HUES6 (cell line): Measurements from ENCODE around the gene CD84.

ENCODE experiments used
- H3K27ac ChIP-seq: 2 replicates; pipeline ENCODE4 v1.7.0; 2013; ENCODE audit warnings: low read depth, mild to moderate bottlenecking, low read length, inconsistent platforms
- H3K27me3 ChIP-seq: 2 replicates; pipeline ENCODE4 v1.6.1; 2013; ENCODE audit warnings: low read length; ENCODE audit not compliant: control insufficient read depth, insufficient read depth
- H3K36me3 ChIP-seq: 2 replicates; pipeline ENCODE4 v1.6.1; 2013; ENCODE audit warnings: low read length; ENCODE audit not compliant: control insufficient read depth, insufficient read depth
- H3K4me1 ChIP-seq: 2 replicates; pipeline ENCODE4 v1.6.1; 2013; ENCODE audit warnings: low read length; ENCODE audit not compliant: control insufficient read depth, insufficient read depth
- H3K4me3 ChIP-seq: 2 replicates; pipeline ENCODE4 v1.5.1; 2013; ENCODE audit warnings: low read depth, low read length
- H3K9ac ChIP-seq: one replicate; pipeline ENCODE4 v1.6.1; 2013; ENCODE audit warnings: mild to moderate bottlenecking, low read length
- H3K9me3 ChIP-seq: 2 replicates; pipeline ENCODE4 v1.6.1; 2013; ENCODE audit warnings: low read depth, low read length; ENCODE audit not compliant: control insufficient read depth, insufficient read depth

Gene CD84

DNA sequence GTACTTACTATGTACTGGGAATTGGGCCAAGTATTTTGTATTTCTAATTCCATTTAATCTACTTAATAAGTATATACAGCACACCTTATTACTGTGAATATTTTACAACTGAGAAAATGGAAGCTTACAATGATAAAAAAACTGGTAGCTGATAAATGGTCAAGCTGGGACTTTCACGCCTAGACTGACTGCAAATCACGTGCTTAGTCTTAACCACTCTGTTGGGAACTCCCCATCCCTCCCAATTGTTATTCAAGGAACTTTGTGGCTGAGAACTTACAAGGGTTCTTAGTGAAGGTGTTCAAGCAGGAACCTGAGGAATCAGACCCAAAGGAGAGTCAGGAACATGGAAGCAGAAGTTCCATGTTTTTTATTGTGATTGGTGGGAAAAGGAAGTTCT lies 26.9 kb downstream of the CD84 start:
- Histone ChIP-seq H3K4me3 (no peak overlapping the region), H3K9ac (no peak overlapping the region), H3K36me3 (no peaks in the 10 kb centered on the region), H3K4me1 (no peaks in the 10 kb centered on the region), H3K27ac (no peak overlapping the region), H3K27me3 (no peaks in the 10 kb centered on the region), H3K9me3 (no peaks in the 10 kb centered on the region)

DNA sequence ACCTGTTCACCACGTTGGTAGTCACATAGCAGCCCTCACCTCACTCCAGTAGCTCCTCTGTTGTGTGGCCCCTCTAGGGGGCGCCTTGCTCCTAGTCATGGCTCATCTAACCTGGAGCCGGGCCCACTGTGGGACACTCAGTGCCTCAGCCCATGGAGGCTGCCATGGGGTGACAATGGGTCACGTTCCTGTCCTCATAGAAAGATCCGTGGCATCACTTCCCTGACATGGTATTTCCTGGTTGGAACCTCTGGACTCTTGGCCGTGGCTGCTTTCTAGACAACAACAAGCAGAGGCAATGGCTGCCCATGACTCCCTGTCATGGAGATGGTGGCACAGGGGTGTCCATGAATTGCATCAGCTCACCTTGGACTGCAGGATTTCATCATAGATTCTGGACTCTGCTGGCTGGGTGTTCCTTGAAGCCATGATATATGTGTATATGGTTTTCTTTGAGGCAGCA lies 28.7 kb downstream of the CD84 start:
- Histone ChIP-seq H3K27me3 (no peaks in the 10 kb centered on the region), H3K27ac (no peak overlapping the region), H3K9me3 (no peaks in the 10 kb centered on the region), H3K9ac (no peak overlapping the region), H3K4me3 (no peak overlapping the region), H3K36me3 (no peaks in the 10 kb centered on the region), H3K4me1 (no peaks in the 10 kb centered on the region)

DNA sequence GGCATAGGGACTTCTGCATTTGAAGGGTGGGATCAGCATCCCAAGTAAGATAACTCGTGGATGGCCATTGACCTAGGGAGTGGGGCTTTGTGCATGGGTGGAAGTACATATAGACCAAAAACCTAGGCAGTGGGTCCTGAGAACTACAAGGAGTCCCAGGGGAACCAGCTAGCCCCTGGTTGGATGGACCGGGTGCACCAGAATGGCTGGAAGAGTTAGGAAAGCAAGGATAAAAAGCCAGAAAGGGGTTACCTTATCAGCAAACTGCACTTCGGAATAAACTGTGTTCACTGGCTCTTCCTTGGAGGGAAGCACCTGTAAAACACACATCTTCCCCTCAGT lies 29.7 kb downstream of the CD84 start:
- Histone ChIP-seq H3K9me3 (no peaks in the 10 kb centered on the region), H3K27me3 (no peaks in the 10 kb centered on the region), H3K27ac (no peak overlapping the region), H3K9ac (no peak overlapping the region), H3K4me3 (no peak overlapping the region), H3K36me3 (no peaks in the 10 kb centered on the region), H3K4me1 (no peaks in the 10 kb centered on the region)

DNA sequence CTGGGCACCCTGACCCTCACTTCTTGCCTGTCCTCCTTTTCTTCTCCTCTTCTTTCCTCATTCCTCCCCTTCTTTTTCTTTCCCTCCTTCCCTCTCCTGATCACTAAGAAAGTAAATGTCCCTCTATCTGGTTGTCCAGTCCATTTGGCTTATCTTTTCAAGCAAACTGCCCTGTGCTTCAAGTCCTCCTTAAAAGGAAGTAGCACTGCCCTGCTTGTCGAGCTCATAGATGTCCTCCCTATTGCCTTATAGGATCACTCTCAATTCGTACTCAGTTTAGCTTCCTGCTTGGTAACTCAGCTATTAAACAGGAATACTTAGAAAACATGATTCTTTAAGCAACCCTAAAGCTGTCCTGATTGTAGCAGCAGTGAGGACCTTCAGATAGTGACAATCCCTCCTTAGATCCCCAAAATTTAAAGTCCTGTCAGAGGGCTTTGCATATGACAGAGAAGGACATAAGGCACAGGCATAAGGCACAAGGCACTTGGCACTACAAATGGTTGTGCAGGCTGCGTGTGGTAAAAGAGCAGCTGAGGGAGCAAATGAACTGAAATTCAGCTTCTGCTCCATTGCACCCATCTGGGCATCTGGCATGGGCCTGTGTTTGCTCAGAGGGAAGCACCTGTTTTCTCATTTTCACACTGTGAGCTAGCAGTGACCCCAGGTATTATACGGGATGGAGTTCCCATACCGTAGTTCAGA lies 30.2 kb downstream of the CD84 start:
- H3K9me3 ChIP-seq: no peaks in the 10 kb centered on the region
- H3K4me3 ChIP-seq: no peak overlapping the region
- H3K27ac ChIP-seq: no peak overlapping the region
- H3K9ac ChIP-seq: no peak overlapping the region
- no peaks in the 10 kb centered on the region for H3K36me3 ChIP-seq
- no peaks in the 10 kb centered on the region for H3K27me3 ChIP-seq
- H3K4me1 ChIP-seq: no peaks in the 10 kb centered on the region

DNA sequence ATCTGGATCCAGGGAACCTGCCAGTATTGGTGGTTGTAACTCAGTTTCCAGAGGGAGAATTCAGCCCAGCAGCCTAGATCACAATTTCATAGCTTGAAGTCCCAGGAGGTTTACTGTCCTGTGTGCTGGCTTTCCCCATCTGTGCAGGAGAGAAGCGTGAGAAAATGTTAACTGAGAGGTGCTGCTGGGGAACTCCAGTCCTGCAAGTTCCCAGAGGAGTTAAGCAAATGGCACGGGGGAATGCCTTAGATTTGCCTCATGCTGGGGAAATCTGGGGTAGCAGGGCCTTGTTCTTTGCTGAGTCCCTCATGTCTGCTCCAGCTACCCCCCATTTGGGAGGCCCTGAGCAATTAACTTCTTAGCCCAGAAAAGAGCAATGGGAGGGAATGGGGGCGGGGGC lies 31.1 kb downstream of the CD84 start:
- Histone ChIP-seq H3K27ac (no peak overlapping the region), H3K4me1 (no peaks in the 10 kb centered on the region), H3K36me3 (no peaks in the 10 kb centered on the region), H3K4me3 (no peak overlapping the region), H3K9me3 (no peaks in the 10 kb centered on the region), H3K27me3 (no peaks in the 10 kb centered on the region), H3K9ac (no peak overlapping the region)

DNA sequence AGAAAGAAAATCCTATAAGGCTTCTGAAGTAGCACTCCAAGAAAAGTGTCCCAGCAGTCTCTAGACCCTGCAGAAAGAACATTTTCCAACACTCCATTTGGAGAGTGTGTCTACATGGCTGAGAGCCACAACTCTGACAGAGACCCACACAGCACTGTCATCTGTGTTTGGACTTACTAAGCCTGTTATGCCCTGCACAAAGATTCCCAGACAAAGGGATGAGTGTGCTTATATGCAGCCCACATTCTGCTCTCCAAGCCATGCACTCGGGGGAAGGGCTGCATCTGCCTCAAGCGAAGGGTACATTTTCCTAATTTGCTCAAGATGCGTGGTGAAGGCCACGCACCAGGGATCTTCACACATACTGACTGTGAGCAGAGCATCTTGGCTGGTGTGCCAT lies 31.9 kb downstream of the CD84 start:
- no peaks in the 10 kb centered on the region for H3K36me3 ChIP-seq
- no peak overlapping the region for H3K4me3 ChIP-seq
- H3K4me1 ChIP-seq: no peaks in the 10 kb centered on the region
- no peak overlapping the region for H3K27ac ChIP-seq
- H3K27me3 ChIP-seq: no peaks in the 10 kb centered on the region
- H3K9ac ChIP-seq: no peak overlapping the region
- H3K9me3 ChIP-seq: no peaks in the 10 kb centered on the region

DNA sequence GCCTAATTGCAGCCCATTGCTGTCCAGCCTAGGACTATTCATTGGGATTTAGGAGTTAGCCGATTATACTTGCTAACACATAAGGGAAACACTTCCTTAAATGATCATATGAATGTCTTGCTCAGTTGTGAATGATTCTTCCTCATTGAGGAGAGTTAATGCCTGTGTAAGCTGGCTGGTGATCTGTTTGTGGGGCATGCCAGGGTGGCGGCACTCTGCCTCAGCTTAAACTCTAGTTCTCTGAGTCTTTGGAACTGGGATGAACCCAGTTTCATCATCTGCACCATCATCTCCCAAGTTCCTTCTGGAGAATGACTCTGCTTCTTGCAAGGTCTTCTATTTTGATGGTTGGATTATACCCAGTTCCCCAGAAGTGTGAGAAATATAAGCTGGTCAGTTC lies 32.4 kb downstream of the CD84 start:
- no peaks in the 10 kb centered on the region for H3K27me3 ChIP-seq

DNA sequence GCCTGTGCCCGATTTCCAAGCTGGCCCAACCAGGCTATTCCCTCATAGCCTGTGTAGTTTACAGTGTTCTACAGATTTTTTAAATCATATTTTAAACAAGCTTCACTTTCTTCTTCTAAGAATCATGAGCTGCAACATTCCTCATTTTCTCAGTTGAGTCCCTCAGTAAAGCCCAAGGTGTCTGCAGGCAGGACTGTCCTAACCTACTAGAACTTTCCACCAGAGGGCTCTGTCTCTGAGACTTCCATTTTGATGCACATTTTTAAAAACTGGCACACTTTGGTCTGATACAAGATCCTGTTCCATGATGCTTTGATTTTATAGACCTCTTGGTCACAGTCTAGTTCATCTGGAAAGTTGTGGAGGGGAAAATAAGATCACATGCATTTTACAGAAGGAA lies 34.6 kb downstream of the CD84 start:
- Histone ChIP-seq H3K4me1 (peaks cover 4% of the 10 kb centered on the region; the same call in 1 of the 2 replicates), H3K27me3 (no peaks in the 10 kb centered on the region), H3K9ac (no peak overlapping the region), H3K27ac (no peak overlapping the region), H3K4me3 (no peak overlapping the region), H3K36me3 (no peaks in the 10 kb centered on the region), H3K9me3 (no peaks in the 10 kb centered on the region)

More for the DNA sequence above, 32.4 kb downstream of the CD84 start:
- no peak overlapping the region for H3K27ac ChIP-seq
- H3K4me3 ChIP-seq: no peak overlapping the region
- no peaks in the 10 kb centered on the region for H3K4me1 ChIP-seq
- no peaks in the 10 kb centered on the region for H3K9me3 ChIP-seq
- no peak overlapping the region for H3K9ac ChIP-seq
- no peaks in the 10 kb centered on the region for H3K36me3 ChIP-seq

DNA sequence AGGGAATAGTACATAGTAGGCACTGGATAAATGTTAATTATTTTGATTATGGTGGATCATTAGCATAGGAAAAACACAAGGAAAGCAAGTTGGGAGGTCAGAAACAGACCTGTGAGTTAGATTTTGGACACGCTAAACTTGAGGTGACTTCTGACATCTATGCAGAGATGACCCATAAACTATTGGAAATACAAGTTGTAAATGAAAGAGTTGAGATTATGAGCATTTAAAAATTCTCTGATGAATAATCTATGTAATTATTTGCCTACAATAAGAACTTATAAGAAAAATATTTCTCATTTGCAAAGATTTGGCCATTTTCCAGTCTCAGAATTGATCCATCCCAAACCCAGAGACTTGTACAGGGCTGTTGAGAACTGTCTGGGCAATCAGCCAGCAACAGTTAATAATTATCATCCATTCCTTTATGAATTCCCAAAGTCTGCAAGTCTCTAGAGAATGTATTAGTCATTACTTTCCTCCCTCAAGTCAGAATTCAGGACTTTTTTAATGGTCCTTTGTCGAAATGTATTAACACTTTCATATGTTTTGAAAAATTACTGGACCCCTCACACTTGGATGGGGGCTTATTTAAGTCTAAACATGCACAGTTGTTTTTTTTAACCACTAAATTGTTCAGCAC lies 36.9 kb downstream of the CD84 start:
- peaks cover 4% of the 10 kb centered on the region; the same call in 1 of the 2 replicates for H3K4me1 ChIP-seq
- no peak overlapping the region for H3K27ac ChIP-seq
- H3K27me3 ChIP-seq: no peaks in the 10 kb centered on the region
- no peak overlapping the region for H3K4me3 ChIP-seq
- no peak overlapping the region for H3K9ac ChIP-seq
- no peaks in the 10 kb centered on the region for H3K36me3 ChIP-seq
- H3K9me3 ChIP-seq: no peaks in the 10 kb centered on the region

DNA sequence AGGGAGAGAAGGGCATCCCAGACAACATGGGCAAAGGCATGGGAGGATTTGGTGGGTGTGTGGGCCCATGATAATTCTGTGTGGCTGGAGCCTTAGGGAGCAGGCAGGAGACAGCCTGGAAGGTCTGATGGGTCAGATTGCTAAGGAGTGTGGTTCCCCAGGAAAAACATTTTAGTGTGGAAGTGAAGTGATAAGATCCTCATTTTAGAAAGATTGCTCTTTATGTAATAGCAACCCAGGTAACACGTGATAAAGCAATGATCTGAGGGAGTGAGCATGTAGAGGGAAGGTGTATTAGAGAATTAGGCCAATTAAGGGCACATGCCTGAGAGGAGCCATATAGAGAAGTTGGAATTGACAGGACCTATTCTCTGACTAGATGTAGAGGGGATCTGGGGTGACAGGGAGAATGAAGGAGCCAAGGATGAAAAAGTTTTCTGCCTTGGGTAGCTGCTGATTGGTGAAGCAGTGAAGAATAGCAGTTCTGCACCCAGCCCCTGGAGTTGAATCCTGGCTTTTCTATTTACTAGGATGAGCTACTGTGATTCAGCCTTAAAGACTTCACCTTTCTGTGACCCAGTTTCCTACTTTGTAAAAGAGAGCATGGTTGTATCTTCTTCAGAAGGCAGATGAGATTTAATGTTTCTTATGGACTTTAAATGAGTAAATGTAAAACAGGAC lies 37.5 kb downstream of the CD84 start:
- Histone ChIP-seq H3K9ac (no peak overlapping the region), H3K4me1 (peaks cover 4% of the 10 kb centered on the region; the same call in 1 of the 2 replicates), H3K27ac (no peak overlapping the region)

DNA sequence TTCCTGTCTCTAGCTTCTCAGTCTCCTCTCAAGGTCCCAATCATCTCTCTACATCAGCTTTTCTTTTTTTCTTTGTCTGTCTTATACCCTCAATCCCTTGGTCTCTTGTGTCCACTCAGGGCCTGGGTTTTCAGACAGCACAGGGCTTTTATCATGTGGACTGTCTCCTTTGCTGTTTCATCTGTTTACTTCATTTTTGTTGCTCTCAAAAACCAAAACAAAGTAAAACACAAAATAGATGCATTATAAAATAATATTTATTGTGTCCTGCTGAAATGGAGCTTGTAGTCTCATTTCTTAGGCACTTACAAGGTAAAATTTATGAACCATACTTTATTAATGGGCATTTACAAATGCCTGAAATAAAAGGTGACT lies 38.5 kb downstream of the CD84 start:
- no peak overlapping the region for H3K9ac ChIP-seq
- H3K4me1 ChIP-seq: peaks cover 4% of the 10 kb centered on the region; the same call in 1 of the 2 replicates
- H3K27ac ChIP-seq: no peak overlapping the region
- H3K9me3 ChIP-seq: no peaks in the 10 kb centered on the region
- H3K36me3 ChIP-seq: no peaks in the 10 kb centered on the region
- no peak overlapping the region for H3K4me3 ChIP-seq
- H3K27me3 ChIP-seq: no peaks in the 10 kb centered on the region

More for the DNA sequence above, 37.5 kb downstream of the CD84 start:
- Histone ChIP-seq H3K9me3 (no peaks in the 10 kb centered on the region), H3K36me3 (no peaks in the 10 kb centered on the region), H3K4me3 (no peak overlapping the region), H3K27me3 (no peaks in the 10 kb centered on the region)
